NB4 (cell line): ENCODE measurements around the gene FAM241A.
A peak's percentile ranks its signal among the peaks of the same experiment; 100 is the strongest.
"Not testable (repeated sequence)": the region's sequence is repeated elsewhere in the genome, so short reads cannot be mapped to it uniquely, and the experiment has no call there.

ENCODE experiments used
- DNase-seq: peaks from one replicate; pipeline ENCODE4 v3.0.0; 2010; ENCODE audit warnings: low read depth
- H3K4me3 ChIP-seq: one replicate; pipeline ENCODE4 v1.5.1; 2011; ENCODE audit warnings: mild to moderate bottlenecking, low read depth, low read length, moderate library complexity
- MAX ChIP-seq: IDR thresholded peaks from 2 replicates; pipeline ENCODE4 v1.6.1; 2011; ENCODE audit warnings: low read depth, low read length
- MYC ChIP-seq: IDR thresholded peaks from 2 replicates; pipeline ENCODE4 v1.6.1; 2011; ENCODE audit warnings: low read depth, low read length
- POLR2A ChIP-seq: IDR thresholded peaks from 2 replicates; pipeline ENCODE4 v1.6.1; 2011; ENCODE audit warnings: mild to moderate bottlenecking; ENCODE audit not compliant: insufficient read length; ENCODE audit errors: extremely low read depth
- TF ChIP-seq, protein P1 (sequence below): IDR thresholded peaks from one replicate; pipeline ENCODE4 v1.5.1; 2012; ENCODE audit warnings: low read depth, low read length

The FAM241A gene

DNA sequence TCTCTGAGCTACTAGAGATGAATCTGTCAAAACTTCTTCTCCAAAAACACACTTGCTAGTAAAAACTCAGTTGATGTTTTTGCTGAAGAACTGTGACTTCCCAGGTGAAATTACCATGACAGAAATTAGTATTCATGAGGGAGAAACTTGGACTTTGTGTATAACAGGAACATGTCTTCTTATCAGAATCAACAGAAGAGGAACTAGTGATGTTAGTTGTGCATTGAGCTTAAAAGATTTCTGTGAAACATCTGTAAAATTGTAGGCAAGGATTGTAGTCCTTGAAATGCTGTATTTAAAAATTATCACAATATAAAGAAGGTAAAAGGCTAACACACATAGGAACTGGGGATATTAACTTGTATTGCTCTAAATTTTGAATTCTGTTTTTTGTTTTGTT is 11.3 kb downstream of the FAM241A start:
- no peak for TF ChIP-seq POLR2A
- TF ChIP-seq MAX: no peak
- TF ChIP-seq MYC: no peak
- TF ChIP-seq, protein P1, sequence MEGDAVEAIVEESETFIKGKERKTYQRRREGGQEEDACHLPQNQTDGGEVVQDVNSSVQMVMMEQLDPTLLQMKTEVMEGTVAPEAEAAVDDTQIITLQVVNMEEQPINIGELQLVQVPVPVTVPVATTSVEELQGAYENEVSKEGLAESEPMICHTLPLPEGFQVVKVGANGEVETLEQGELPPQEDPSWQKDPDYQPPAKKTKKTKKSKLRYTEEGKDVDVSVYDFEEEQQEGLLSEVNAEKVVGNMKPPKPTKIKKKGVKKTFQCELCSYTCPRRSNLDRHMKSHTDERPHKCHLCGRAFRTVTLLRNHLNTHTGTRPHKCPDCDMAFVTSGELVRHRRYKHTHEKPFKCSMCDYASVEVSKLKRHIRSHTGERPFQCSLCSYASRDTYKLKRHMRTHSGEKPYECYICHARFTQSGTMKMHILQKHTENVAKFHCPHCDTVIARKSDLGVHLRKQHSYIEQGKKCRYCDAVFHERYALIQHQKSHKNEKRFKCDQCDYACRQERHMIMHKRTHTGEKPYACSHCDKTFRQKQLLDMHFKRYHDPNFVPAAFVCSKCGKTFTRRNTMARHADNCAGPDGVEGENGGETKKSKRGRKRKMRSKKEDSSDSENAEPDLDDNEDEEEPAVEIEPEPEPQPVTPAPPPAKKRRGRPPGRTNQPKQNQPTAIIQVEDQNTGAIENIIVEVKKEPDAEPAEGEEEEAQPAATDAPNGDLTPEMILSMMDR: no peak
- no peak overlapping the region for H3K4me3 ChIP-seq
- no peak for DNase-seq

- not testable (repeated sequence) for H3K4me3 ChIP-seq, DNase-seq
Measured at GRCh38 chr4:112163706-112164105, 18.5 kb downstream of the FAM241A start.

GRCh38 chr4:112167794-112168193 is 22.5 kb downstream of the FAM241A start:
- DNase-seq: no peak
- no peak overlapping the region for H3K4me3 ChIP-seq
- TF ChIP-seq MYC (no peak), MAX (no peak), POLR2A (no peak)
- TF ChIP-seq, protein P1: no peak

- TF ChIP-seq, protein P1: no peak
- TF ChIP-seq MAX: no peak
- no peak for TF ChIP-seq POLR2A
- no peak for TF ChIP-seq MYC
- no peak for DNase-seq
- no peak overlapping the region for H3K4me3 ChIP-seq
Measured at GRCh38 chr4:112168719-112169500, 23.7 kb downstream of the FAM241A start.

GRCh38 chr4:112170451-112170993 is 25.3 kb downstream of the FAM241A start:
- no peak for TF ChIP-seq POLR2A
- no peak for TF ChIP-seq MAX
- DNase-seq: peak; percentile 79
- no peak overlapping the region for H3K4me3 ChIP-seq

DNA sequence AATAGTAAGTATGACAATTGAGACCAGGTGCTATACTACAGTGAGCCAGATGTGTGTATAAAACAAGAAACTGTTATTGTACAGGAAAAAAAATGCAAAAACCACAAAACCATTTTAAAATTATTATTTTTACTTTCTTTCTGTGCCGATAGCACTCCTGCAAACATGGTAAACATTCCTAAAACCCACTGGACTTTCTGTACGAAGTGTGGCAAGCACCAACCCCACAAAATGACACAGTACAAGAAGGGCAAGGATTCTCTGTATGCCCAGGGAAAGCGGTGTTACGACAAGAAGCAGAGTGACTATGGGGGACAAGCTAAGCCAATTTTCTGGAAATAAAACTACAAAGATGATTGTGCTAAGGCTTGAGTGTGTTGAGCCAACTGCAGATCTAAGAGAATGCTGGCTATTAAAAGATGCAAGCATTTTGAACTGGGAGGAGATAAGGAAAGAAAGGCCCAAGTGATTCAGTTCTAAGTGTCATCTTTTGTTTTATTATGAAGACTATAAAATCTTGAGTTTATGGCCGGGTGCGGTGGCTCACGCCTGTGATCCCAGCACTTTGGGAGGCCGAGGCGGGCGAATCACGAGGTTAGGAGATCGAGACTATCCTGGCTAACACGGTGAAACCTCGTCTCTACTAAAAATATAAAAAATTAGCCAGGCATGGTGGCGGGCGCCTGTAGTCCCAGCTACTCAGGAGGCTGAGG is 26.0 kb downstream of the FAM241A start:
- H3K4me3 ChIP-seq, DNase-seq: not testable (repeated sequence)

- no peak overlapping the region for H3K4me3 ChIP-seq
- TF ChIP-seq, protein P1: no peak
- TF ChIP-seq MYC: no peak
- DNase-seq: no peak
Measured at GRCh38 chr4:112172180-112172579, 26.9 kb downstream of the FAM241A start.
